PC-9 (cell line): ENCODE measurements around the gene EDEM2. TPM values are rescaled to one million over a fixed set of nuclear protein-coding genes. Genes with fewer than 3 reads are reported as not detected.

Experiments
- BruUV-seq: library from RNA; stranded (reverse); fragments of 400-500 nt; replicated peaks from 2 replicates; lab custom pipeline; 2021; lab: Mats Ljungman, UMichigan
- CTCF ChIA-PET: fragments of 300-600 bp; sonication (Branson Sonifier 250); formaldehyde crosslinking; loops from one replicate; lab custom pipeline; 2022; ENCODE audit warnings: antibody characterized with exemption; lab: Charles Lee
- POLR2A ChIA-PET: fragments of 300-600 bp; sonication (Branson Sonifier 250); formaldehyde crosslinking; loops from one replicate; lab custom pipeline; 2022; ENCODE audit warnings: antibody characterized with exemption; ENCODE audit not compliant: unreplicated experiment; lab: Charles Lee
- DNase-seq, 2 experiments: peaks; one replicate each; pipeline versions ENCODE4 v3.0.0 to v3.0.0-alpha.2; 2015 to 2022; ENCODE audit warnings: mixed read lengths in 1 of 2
- H2AFZ ChIP-seq: fragments of 200-600 bp; sonication (generic); 2 replicates; pipeline ENCODE4 v1.8.1; 2017; ENCODE audit warnings: antibody characterized with exemption
- H3F3A ChIP-seq: fragments of 200-600 bp; sonication (generic); 2 replicates; pipeline ENCODE4 v1.8.1; 2017; ENCODE audit warnings: antibody characterized with exemption, mild to moderate bottlenecking, low read depth; ENCODE audit not compliant: insufficient read depth
- H3K27ac ChIP-seq: fragments of 200-600 bp; sonication (generic); 2 replicates; pipeline ENCODE4 v1.6.1; 2016; ENCODE audit warnings: mixed run types
- H3K27me3 ChIP-seq: fragments of 200-600 bp; sonication (generic); 2 replicates; pipeline ENCODE4 v1.6.1; 2016; ENCODE audit warnings: low read depth, mixed run types; ENCODE audit not compliant: insufficient read depth
- H3K36me3 ChIP-seq: fragments of 200-600 bp; sonication (generic); 2 replicates; pipeline ENCODE4 v1.6.1; 2016; ENCODE audit warnings: low read depth, mixed run types
- H3K4me1 ChIP-seq: fragments of 200-600 bp; sonication (generic); replicated peaks from 2 replicates; pipeline ENCODE4 v1.6.1; 2016; ENCODE audit warnings: mixed run types; ENCODE audit not compliant: insufficient read depth
- H3K4me2 ChIP-seq: fragments of 200-600 bp; sonication (generic); 2 replicates; pipeline ENCODE4 v1.6.1; 2017; ENCODE audit warnings: mixed run types
- H3K4me3 ChIP-seq: fragments of 200-600 bp; sonication (generic); 2 replicates; pipeline ENCODE4 v1.6.1; 2016; ENCODE audit warnings: mixed run types
- H3K79me2 ChIP-seq: fragments of 200-600 bp; sonication (generic); 2 replicates; pipeline ENCODE4 v1.6.1; 2017; ENCODE audit warnings: low read depth, mixed run types
- H3K9me2 ChIP-seq: fragments of 200-600 bp; sonication (generic); 2 replicates; pipeline ENCODE4 v1.8.1; 2017; ENCODE audit warnings: mild to moderate bottlenecking; ENCODE audit not compliant: insufficient read depth
- H3K9me3 ChIP-seq: fragments of 200-600 bp; sonication (generic); 2 replicates; pipeline ENCODE4 v1.8.1; 2016; ENCODE audit warnings: low read depth; ENCODE audit not compliant: insufficient read depth
- H4K20me1 ChIP-seq: fragments of 200-600 bp; sonication (generic); 2 replicates; pipeline ENCODE4 v1.8.1; 2017; ENCODE audit not compliant: insufficient read depth
- CTCF ChIP-seq: fragments of 200-600 bp; sonication (generic); conservative IDR thresholded peaks from 2 replicates; pipeline ENCODE4 v1.6.1; 2017; ENCODE audit warnings: mixed run types, antibody characterized with exemption, mild to moderate bottlenecking, moderate library complexity
- EZH2 ChIP-seq: fragments of 200-600 bp; sonication (generic); IDR thresholded peaks from 2 replicates; pipeline ENCODE4 v1.8.0; 2017; ENCODE audit warnings: antibody characterized with exemption, low read depth
- intact Hi-C: fragments of 100-400 bp; cut with micrococcal nuclease; formaldehyde crosslinking; loops from one replicate; pipeline ENCODE4 v1.10.0; 2022; ENCODE audit not compliant: unreplicated experiment
- total RNA-seq: library from RNA; stranded (reverse); gene quantifications from 2 replicates; pipeline ENCODE4 v1.2.3, GENCODE V29; 2021

EDEM2 gene
- total RNA-seq, 1 experiment from 2014 or later: 34.9 TPM

- Histone ChIP-seq H3K9me3 (no peaks in the 10 kb centered on the region), H3K36me3 (no peaks in the 10 kb centered on the region), H3F3A (no peaks in the 10 kb centered on the region), H3K4me3 (no peak overlapping the region), H3K4me1 (no peaks in the 10 kb centered on the region), H3K79me2 (no peaks in the 10 kb centered on the region), H3K9me2 (no peaks in the 10 kb centered on the region), H2AFZ (no peak overlapping the region), H4K20me1 (no peaks in the 10 kb centered on the region), H3K4me2 (no peak overlapping the region), H3K27ac (no peak overlapping the region), H3K27me3 (no peaks in the 10 kb centered on the region)
- no peak for TF ChIP-seq EZH2
- no peak for TF ChIP-seq CTCF
- ChIA-PET CTCF (interaction anchor here (0.5 to 0.6 kb wide), 2 partner anchors 18 to 84 kb away, joined by 3 to 8 read pairs; no protein-coding TSS in a partner anchor), POLR2A (interaction anchor here (0.7 kb wide), 1 partner anchor 889 kb away, joined by 3 read pairs; no protein-coding TSS in a partner anchor)
- DNase-seq: no peak
- intact Hi-C loops: no loop called here
- no TSS peak for BruUV-seq
Observed at GRCh38 chr20:35180266-35180665, 33.1 kb upstream of the EDEM2 start.

DNA sequence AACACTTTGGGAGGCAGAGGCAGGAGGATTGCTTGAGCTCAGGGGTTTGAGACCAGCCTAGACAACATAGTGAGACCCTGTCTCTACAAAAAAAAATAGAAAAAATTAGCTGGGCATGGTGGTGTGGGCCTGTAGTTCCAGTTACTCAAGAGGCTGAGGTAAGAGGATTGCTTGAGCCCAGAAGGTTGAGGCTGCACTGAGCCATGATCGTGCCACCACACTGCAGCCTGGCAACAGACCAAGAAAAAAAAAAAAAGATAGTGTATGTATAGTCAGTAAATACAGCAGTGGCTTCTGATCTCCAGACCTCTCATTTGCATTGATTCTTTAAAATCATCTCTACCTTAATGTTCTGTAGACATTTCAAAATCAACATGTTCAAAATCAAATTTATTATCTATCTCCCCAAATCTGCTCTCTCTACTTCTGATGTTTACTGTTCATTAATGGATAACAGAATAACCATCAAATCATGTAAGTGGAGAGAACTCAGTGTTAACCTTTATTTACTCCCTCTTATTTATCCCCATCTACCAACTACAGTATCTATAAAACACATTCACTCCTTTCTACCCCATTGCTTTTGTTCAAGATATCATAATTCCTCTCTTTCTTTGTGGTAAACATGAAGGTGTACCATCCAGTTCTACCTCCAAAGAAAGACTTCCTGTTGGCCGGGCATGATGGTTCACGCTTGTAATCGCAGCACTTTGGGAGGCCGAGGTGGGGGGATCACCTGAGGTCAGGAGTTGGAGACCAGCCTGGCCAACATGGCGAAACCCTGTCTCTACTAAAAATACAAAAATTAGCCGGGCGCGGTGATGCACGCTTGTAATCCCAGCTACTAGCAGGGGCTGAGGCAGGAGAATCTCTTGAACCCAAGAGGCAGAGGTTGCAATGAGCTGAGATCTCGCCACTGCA lies 32.4 kb upstream of the EDEM2 start:
- Histone ChIP-seq H2AFZ (no peak overlapping the region), H3K4me3 (no peak overlapping the region), H3K27me3 (no peaks in the 10 kb centered on the region), H3K36me3 (no peaks in the 10 kb centered on the region), H4K20me1 (no peaks in the 10 kb centered on the region), H3K9me3 (no peaks in the 10 kb centered on the region), H3F3A (no peaks in the 10 kb centered on the region), H3K4me2 (no peak overlapping the region), H3K79me2 (no peaks in the 10 kb centered on the region), H3K27ac (no peak overlapping the region), H3K9me2 (no peaks in the 10 kb centered on the region), H3K4me1 (no peaks in the 10 kb centered on the region)
- intact Hi-C loops: no loop called here
- DNase-seq: no peak
- CTCF ChIA-PET: interaction anchor here (0.7 kb wide), 1 partner anchor 143 kb away, joined by 4 read pairs; no protein-coding TSS in a partner anchor
- POLR2A ChIA-PET: no interaction called here
- no TSS peak for BruUV-seq
- TF ChIP-seq EZH2: no peak
- TF ChIP-seq CTCF: no peak

DNA sequence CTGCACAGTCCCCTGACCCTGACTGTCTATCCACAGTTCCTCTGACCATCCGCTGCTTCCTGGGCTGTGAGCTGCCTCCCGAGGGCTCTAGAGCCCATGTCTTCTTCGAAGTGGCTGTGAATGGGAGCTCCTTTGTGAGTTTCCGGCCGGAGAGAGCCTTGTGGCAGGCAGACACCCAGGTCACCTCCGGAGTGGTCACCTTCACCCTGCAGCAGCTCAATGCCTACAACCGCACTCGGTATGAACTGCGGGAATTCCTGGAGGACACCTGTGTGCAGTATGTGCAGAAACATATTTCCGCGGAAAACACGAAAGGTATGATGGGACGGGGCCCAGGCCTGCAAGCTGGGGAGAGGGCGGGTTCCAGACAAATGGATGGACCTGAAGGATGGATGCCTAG lies 29.0 kb upstream of the EDEM2 start:
- H3K4me2 ChIP-seq: no peak overlapping the region
- no TSS peak for BruUV-seq
- no peaks in the 10 kb centered on the region for H3K9me3 ChIP-seq
- H3K9me2 ChIP-seq: no peaks in the 10 kb centered on the region
- H3K79me2 ChIP-seq: no peaks in the 10 kb centered on the region
- H3K36me3 ChIP-seq: no peaks in the 10 kb centered on the region
- H4K20me1 ChIP-seq: no peaks in the 10 kb centered on the region
- TF ChIP-seq CTCF: no peak
- TF ChIP-seq EZH2: no peak
- no peaks in the 10 kb centered on the region for H3K27me3 ChIP-seq
- no peak overlapping the region for H2AFZ ChIP-seq
- peaks cover 4% of the 10 kb centered on the region; the same call in 1 of the 2 replicates for H3F3A ChIP-seq
- H3K27ac ChIP-seq: no peak overlapping the region
- H3K4me3 ChIP-seq: no peak overlapping the region
- POLR2A ChIA-PET: no interaction called here
- no peak for DNase-seq
- peaks cover 5% of the 10 kb centered on the region for H3K4me1 ChIP-seq
- intact Hi-C loops: no loop called here
- CTCF ChIA-PET: no interaction called here
